ENCODE data around the gene ANLN.

The ANLN gene

GRCh38 chr7:36400606-36401005 lies 10.9 kb downstream of the ANLN start:
- TF ChIP-seq CTCF (IDR thresholded peaks at IDR 0.05; ENCODE audit: insufficient read depth, missing control alignments) = no peak
- FAIRE-seq (no peak), DNase-seq (ENCODE audit: insufficient read length, low spot score) (no peak)

- DNase-seq (ENCODE audit: insufficient read length, low spot score) (no peak), FAIRE-seq (no peak)
- TF ChIP-seq CTCF (IDR thresholded peaks at IDR 0.05; ENCODE audit: insufficient read depth, missing control alignments) = no peak
These were observed 13.8 kb downstream of the ANLN start for GRCh38 chr7:36403452-36403851.

GRCh38 chr7:36404639-36405408 lies 15.2 kb downstream of the ANLN start:
- DNase-seq (ENCODE audit: insufficient read length, low spot score) = no peak
- no peak for TF ChIP-seq CTCF (IDR thresholded peaks at IDR 0.05; ENCODE audit: insufficient read depth, missing control alignments)
- no peak for FAIRE-seq

GRCh38 chr7:36405409-36405803 lies 15.7 kb downstream of the ANLN start:
- DNase-seq (ENCODE audit: insufficient read length, low spot score) = no peak
- no peak for TF ChIP-seq CTCF (IDR thresholded peaks at IDR 0.05; ENCODE audit: insufficient read depth, missing control alignments)
- no peak for FAIRE-seq

GRCh38 chr7:36406156-36406555 lies 16.5 kb downstream of the ANLN start:
- FAIRE-seq (no peak), DNase-seq (ENCODE audit: insufficient read length, low spot score) (no peak)
- no peak for TF ChIP-seq CTCF (IDR thresholded peaks at IDR 0.05; ENCODE audit: insufficient read depth, missing control alignments)

GRCh38 chr7:36407636-36408550 lies 18.2 kb downstream of the ANLN start:
- no peak for DNase-seq (ENCODE audit: insufficient read length, low spot score)
- no peak for FAIRE-seq
- TF ChIP-seq CTCF (IDR thresholded peaks at IDR 0.05; ENCODE audit: insufficient read depth, missing control alignments) = no peak
